GM19372 (cell line): ENCODE results near the gene MYMK.

ENCODE experiments used
- ATAC-seq: cut with Tn5 transposase; IDR thresholded peaks from one replicate; pipeline ENCODE4 v1.9.1; 2021; ENCODE audit warnings: mild to moderate bottlenecking, low read depth, moderate library complexity; ENCODE audit not compliant: unreplicated experiment

Gene MYMK

DNA sequence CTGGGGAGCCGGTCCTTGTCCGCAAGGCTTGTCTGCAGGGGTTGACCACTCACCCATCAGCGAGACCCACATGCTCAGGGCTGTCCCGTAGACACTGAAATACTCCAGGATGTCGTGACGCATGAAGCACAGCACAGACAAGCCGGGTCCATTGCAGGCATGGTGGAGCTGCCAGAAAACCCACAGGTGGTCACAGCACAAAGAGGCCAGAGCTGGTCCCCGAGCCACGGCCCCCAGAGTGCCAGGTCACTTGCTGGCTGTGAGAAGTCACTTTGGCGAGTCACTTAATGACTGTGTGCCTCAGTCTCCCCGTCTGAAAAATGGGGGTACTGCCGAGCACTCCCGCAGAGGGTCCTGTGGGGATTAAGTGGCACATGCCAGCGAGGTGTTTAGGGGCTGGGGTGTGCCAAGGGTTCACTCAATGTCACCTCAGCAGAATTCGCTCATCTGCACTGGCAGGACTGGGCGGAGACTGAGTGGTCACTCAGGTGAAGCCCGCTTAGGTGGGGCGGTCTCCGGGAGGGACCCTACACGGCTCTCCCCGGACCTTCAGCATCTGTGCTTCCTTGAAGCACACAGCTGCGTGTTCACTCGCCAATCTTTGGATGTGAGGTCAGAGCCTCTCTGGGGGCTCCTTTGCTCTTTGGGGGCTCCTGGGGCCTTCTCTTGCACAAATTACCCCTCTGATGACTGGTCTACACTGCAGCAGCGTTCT lies 4.5 kb downstream of the MYMK start:
- ATAC-seq: no peak

DNA sequence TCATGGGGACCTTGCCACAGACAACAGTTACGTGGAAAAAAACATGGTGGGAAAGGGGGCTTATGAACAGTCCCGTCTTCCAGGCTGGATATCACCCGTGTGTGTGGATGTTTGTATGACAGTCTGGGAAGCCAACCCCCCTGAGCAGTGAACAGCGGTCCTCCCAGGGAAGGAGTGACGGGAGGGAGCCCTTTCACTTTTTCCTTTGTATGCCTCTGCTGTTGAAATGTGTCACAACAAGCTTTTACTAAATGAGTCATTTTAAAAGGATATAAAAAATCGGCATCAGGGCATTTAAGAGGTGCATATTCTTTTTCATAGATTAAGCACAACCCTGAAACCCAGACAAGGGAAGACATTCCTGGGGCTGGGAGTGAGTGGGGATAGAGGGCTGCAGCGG lies 5.1 kb downstream of the MYMK start:
- ATAC-seq: no peak

DNA sequence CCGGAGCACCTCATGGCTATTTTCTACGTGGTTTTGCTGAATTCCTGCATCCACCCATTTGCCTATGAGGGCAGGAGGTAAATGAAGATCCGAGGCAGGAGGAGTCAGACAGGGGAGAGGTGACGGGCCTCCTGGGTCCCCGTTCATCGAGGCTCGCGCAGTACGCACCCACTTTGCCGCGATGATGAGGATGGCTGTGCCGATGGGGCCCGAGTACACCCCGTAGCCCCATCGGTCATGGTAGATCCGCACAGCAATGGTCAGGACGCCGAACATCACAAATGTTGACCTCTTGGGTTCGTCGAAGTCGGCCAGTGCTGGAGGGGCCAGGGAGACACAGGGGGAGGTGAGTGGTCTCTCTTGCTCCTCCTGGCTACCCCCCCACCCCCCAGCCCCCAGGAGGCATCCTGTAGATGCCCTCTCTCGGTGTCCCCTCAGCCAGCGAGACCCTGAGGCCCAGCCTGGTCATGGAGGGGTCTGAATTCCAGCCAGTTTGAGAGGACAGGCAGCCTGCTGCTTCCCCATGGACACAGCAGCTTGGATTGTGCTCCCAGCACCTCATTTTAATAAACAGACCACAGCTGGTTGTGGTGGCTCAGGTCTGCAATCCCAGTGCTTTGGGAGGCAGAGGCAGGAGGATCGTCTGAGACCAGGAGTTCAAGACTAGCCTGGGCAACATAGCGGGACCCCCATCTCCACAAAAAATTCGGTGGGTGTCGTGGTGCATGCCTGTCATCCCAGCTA lies 5.9 kb downstream of the MYMK start:
- ATAC-seq: no peak

DNA sequence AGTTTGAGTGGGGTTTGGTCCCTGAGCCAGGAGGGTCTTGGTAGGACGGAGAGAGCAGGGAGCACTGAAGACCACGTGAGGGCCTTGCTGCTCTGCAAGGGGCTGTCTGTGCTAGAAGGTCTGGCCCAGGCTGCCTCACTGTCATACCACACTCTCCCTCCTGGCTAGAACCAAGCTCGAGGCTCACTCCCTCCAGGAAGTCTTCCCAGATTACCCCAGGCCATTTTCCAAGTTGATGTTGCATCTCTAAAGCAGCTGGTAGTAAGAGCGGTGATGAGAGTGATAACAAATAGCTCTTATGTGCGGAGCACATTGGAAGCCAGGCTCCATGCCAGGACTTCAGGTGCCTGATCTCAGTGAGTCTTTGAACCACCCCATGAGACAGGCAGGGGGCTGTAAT lies 6.6 kb downstream of the MYMK start:
- ATAC-seq: no peak

DNA sequence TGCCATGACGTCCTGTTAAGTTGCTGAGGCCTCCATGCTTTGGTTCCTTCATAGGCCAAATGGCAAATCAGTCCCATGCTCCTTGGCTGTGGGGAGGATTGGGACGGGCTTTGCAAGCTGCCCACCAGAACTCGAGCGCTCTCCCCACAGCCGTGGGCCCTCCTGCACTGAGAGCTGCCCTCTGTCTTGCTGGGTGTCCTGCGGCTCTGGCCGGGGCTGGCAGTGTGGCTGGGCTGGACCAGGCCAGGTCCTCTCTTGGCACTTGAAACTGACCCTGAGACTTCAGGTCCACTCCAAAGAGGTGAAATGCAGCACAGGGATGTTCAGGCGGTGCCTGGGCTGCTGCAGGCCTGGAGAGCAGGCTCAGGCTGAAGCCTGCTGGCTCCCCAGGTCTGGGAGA lies 7.0 kb downstream of the MYMK start:
- ATAC-seq: no peak

DNA sequence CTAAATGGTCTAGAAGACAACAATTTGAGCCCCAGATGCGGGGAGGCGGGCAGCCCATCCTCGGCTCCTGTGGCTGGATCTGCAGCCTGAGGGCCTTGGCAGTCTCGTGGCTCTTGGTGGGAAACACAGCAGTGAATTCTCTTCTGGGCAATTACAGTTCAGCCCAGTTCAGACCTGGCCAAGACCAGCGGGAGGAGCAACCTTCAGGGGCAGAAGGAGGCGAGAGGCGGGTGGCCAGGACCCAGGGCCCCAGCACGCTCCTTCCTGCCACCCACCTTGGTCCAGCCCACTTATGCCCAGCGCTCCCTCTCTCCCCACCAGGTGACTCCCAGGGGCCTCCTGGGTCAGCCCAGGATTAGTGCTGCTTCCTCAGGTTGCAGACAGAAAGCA lies 7.8 kb downstream of the MYMK start:
- no peak for ATAC-seq

DNA sequence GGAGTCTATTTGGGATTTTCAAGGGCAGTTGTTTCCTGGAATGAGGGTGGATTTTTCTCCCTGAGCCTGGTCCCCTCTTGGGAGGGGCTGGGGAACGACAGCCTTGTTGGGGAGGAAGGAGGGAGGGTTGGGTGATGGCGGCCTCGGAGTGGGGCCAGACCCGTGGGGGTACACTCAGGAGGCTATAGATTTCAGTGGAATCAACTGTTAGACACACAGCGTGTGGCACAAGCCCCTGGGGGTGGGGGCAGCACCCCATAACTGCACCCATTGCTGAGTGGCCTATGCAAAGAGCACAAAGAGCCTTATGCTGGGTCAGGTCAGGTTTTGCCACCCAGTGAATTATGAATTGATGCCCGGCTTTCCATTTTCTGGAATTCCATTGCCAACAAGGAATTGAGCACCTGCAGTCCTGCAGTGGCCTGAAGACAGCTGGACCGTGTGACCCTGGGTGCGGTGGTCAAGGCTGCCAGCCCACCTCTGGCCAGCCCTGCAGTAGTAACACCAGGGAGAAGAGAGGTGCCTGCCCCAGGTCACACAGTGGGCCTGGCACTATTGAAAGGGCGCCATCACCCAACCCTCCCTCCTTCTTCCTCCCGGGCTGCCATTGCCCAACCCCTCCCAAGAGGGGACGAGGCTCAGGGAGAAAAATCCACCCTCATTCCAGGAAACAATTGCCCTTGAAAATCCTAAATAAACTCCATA lies 8.4 kb downstream of the MYMK start:
- no peak for ATAC-seq

DNA sequence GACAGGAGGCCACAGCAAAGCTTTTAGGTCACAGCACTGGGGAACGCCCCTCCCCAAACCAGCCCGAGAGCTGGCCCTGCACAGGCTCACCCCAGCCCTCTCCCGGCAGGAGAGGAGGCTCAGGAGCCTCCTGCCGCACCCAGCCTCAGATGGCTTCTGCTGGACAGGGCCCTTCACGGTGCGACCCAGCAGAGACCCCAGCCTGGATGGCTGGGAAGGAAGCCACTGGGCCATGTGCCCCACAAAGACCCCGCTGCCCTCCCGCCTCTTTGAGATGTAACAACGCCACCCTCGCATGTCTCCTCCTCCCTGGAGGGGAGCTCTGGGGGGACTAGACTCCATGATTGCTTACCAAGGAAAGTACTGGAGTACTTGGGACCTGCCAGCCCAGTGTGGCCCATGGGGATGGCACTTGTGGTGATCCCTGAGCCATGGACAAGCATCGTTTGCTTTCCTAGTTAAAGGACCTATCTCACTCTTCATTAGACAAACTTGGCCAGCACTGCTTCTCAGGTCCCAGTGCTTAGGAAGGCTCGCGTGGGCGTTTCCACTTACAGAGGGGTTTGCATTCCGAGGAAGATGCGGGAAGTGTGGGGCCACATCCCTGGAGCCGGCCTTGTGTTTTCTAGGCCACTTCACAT lies 9.0 kb downstream of the MYMK start:
- no peak for ATAC-seq

DNA sequence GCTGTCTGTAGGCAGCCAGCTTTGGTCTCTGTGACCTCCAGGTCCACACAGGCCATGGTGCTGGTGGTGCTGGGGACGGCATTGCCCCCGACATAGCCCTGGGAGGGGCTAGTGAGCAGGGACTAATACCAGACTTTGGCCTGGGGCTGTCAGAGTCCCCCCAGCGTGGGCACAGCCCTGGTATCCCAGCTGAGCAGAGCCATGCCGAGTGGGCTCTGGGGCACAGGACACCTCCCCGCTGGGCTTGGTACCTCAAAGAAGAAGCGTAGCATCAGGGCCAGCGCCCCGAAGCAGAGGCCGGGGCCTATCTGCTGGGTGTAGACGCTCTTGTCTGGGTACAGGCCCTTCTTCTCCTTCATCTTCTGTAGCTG lies 9.5 kb downstream of the MYMK start:
- no peak for ATAC-seq

DNA sequence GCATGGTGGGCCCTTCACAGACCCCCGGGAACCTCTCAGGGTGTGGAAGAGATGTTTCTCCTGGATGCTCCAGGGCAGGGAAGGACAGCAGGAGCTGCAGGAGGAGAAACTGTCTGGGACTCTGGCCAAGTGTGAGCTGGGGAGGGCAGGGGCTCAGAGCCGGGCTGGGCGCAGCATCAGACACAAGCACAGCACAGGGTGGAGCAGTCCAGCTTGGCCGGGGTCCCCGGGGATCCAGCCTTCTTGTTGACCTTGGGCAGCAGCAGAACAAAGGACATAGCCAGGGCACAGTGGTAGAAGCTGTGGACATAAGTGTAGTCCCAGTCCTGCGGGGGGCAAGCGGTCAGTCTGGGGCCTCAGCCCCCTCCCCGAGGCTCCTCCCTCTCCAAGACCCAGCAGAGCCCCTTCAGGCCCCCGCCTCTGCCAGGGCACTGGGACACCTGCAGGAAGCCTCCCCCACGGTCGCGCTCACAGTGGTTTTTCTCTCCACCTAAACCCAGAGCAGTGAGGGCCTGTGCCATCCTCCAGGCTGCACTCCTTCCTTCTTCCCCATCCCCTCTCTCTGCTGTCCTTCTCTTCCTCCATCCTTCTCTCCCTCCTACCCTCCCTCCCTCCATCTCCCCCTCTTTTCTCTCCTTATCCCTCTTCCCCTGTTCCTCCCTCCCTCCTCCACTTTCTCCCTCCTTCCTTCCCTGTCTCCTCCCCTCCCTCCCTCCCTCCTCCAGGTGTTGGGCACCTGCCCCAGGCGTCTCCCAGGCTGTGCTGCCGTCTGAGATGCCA lies 10.1 kb downstream of the MYMK start:
- ATAC-seq: no peak

DNA sequence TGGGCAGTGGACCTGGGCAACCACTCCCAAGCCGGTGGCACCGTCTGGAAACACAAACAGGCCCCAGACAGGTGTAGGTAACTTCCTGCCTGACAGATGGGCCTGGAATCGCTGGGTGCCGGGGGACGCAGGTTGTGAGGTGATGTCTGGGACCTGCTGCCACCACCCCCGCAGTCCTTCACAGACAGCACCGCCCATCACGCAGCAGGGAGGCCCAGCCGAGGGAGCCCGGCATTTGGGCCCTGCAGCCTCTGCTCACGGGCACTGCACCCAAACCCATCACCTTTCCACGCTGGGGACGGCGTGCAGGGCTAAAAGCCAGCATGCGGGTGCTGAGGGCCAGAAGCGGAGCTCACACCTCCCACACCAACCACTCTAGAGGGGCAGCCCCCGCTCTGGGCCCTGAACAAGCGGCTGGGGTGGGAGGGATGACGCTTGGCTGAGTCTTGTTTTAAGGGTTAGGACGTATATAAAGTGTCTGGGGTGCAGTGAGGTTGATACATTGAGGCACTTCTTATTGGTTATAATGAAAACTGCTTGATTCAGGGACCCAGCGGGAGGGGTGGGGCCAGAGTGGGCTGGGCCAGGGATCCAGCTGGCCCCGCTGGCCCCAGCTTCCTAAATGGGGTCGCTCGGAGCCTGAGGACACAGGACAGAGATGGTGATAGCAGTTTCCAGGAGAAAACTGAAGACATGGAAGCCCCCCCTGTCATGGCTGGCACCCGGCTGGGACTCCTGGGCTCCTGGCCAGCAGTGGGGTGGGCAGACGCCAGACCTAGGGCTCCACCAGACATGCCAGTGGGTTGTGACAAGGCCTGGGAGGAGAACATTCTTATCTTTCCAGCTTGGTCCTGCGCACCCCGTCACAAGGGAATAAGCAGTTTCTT lies 11.3 kb downstream of the MYMK start:
- ATAC-seq: no peak

DNA sequence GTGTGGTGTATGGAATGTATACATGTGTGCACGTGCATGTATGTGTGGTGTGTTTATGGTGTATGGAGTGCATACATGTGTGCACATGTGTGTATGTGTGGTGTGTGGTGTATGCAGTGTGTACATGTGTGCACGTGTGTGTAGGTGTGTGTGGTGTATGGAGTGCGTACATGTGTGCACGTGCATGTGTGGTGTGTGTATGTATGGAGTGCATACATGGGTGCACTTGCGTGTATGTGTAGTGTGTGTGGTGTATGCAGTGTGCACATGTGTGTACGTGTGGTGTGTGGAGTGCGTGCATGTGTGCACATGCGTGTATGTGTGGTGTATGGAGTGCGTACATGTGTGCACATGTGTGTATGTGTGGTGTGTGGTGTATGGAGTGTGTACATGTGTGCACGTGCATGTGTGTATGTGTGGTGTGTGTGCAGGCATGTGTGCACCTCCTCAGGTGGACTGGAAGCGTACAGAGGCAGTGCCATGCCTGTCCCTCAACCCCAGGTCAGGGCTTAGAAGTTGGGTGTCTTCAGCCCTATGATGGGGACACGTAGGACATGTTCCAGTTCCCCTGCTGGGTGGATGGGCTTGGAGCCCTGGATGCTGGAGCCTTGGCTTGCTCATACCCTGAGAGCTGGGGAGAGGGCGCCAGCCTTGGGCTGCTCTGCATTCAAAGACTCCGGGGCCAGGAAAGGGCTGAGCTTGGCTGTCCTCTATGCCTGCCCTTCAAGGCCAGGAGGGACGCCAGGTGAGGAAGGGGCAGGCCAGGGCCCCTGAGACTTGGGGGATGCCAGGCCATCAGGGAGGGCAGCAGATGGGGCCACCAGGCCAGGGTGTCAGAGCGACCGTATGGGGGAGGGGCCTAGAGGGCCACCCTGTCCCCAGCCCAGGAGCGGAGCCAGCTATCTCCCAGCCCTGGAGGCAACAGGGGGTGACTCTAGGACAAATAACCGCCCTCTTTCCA lies 12.2 kb downstream of the MYMK start:
- no peak for ATAC-seq

DNA sequence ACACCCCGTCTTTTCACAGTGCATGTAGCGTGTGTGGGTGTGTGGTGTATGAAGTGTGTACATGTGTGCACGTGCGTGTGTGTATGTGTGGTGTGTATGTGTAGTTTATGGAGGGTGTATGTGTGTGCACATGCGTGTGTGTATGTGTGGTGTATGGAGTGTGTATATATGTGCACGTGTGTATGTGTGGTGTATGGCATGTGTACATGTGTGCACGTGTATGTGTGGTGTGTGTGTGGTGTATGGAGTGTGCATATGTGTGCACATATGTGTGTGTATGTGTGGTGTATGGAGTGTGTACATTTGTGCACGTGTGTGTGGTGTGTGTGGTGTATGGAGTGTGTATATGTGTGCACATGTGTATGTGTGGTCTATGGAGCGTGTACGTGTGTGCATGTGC lies 13.2 kb downstream of the MYMK start:
- ATAC-seq: no peak

DNA sequence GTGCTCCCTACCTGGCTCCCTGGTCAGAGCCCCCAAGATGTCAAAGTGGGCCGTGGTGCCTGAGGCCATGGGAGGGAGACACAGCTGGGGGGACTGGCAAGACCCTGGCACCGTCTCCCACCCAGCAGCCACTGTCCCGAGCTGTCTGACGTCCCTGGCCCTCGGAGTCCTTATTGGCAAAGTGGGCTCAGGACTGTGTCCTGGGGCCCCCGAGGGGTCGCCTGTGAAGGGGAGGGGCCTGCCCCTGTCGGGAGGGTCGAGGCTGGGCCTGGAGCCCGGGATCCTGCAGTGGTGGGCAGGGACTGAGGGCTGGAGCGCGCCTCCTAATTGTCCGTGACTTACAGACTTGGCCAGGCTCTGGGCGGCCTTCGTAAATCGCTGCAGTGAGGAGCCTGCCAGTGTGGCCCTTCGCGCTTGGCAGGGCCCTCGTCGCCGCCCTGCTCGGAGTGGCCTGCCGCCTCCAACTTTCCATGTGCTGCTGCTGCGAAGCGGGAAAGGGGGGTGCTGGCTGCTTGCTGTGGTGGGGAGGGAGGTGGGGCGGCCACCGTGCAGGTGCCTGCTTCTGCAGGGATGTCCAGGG lies 13.7 kb downstream of the MYMK start:
- no peak for ATAC-seq

DNA sequence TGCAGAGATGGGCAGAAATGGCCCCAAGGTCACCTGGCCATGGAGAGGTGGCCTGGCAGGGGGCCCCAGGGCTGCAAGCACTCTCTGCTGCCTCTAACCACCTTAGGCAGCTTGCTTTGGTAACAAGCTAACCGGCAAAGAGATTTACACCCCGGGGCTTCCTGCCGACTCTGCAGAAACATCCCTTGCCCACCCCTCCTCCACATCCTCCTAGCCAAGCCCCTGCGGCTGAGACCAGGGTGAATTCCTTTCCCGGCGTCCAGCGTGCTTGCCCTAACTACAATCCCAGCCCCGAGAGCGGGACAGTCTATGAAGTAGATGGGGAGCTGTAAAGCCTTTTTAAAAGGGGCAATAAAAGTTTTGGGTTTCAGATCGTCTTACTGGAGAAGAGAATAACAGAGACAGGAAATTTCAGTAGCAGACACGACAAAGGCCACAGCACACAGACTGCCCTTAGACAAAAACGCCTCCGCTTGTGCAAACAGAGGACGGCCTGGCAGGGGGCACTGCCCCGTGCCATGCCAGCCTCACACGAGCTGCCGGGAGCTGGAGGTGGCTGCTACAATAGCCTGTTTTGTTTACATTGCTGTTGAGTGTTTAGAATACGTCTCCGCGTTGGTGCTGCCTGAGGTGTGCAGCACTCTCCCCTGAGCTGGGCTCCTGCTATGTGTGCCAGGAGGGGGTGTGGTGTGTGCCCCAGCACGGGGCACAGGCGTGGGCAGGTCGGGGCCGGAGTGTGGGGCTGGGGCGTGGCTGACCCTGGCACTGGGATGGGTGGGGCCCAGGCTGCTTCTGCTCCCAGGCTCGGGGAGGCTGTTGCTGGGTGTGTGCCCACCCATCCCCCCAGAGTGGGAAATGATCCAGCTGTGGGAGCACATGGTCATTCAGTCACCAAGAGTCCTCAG lies 15.3 kb downstream of the MYMK start:
- no peak for ATAC-seq

DNA sequence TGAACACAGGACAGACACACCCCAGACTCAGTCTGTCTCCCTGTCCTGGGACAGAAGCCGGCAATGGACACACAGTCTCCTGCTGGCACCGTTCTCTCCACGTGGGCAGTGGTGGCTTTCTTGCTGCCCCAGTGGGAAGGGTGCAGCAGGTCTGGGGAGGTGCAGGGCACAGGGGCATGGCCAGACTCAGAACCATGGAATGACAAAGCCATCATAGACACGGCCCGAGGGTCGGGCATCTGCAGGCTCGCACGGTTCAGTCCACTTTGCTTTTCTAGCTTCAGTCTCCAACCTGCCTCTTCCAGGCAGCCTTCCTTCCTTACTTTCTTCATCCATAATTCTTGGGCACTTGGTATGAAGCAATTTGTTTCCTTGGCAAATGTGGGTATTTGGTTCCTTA lies 16.7 kb downstream of the MYMK start:
- ATAC-seq: no peak
